GM19099 (cell line): ENCODE results near the gene NINJ1.

ENCODE experiments used
- POLR2A ChIP-seq: IDR thresholded peaks from 3 replicates; pipeline ENCODE4 v1.6.1; 2011; ENCODE audit warnings: low read depth; ENCODE audit not compliant: insufficient read length; ENCODE audit errors: extremely low read depth

NINJ1 gene

DNA sequence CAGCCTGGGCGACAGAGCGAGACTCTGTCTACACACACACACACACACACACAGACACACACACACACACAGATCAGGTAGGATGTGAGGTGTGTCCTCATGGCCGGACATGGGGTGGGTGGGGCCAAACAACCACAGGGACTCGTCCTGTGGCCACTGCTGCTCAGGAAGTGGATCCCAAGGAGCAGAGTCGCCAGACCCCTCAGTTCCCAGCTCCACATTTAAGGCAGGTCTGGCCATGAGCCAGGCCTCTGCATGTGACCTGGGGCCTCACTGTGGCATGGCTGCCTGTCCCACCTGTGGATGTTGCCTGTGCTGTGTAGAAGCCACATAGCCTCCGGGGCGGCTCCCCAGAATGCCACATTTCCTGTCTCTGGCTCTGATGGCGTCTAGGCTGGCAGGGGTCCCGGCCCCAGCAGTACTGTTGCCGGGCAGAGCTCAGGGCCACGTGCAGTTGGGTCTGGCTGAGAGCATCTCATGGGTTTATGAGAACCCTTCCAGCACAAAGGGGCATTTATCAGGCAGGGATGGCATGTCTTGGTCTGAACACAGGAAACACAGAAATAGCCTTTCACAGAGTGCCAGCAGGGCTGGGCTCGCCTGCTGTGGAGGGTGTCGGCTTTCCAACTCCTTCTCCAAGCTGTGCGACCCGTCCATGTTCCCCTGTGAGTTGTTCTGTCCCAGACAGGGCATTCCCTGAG, 9.9 kb upstream of the NINJ1 start:
- TF ChIP-seq POLR2A: no peak

DNA sequence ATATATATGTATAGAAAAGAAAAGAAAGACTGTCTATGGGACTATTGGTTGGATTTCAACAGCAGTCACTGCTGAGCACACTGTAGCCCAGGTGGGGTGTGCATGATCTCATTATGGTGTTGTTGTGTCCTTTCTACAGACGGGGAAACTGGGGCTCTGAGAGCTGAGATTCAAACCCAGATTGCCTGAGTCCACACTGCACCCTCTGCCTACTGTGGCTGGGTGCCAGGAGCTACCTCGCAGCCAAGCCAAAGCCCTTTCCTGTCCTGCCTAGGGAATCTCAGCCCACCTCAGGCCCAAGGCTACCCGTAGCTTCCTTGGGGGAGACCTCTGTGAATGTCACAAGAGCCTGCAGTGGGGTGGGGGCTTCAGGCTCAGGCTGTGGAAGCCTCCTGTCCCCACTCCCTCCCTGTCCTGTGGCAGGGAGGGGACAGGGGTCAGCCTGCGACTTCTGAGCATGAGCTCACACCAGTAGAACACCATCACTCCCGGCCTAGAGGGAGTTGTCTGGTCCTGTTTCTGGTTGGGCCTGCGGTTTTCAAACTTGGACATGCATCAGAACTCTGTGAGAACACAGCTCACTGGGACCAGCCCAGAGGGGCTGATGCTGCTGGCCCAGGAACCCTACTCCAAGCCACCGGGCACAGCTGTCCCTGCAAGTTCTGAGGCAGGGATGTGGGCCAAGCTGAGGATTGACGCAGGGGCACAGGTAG, 7.9 kb upstream of the NINJ1 start:
- TF ChIP-seq POLR2A: no peak

DNA sequence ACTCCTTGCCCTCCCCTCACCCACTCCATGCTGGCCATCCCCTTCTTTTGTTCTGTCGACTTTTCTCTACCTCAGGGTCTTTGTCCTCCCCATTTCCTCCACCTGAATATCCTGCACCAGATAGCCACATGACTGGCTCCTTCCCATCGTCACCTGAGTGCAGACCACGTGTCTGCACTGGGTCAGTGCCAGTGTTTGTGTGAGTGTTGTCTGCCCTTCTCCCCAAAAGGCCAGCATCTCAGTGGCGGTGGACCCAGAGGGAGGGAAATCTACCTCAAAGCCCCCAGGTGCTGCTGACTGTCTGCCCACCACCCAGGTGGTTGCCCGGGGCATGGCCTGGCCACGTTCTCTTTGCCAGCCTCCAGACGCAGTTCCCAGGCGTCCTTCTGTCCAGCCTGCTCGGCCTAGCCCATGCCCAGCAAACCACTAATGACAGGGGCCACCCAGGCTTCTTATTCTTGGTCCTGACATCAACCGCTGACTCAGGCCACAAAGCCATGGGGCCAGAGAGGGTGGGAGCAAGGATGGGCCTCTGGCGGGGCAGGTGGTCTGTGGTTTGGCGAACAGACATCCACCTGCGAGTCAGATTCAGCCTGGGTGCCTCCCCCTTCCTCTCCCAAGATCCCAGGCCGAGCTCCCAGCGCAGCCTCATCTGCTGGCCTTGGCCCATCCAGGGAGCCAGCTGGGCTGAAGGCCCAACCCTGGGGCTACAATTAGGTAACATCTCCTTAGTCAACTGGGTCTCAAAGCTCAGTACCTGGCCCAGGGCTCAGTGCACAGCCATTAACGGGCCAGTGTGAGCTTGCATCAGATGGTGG, 5.5 kb upstream of the NINJ1 start:
- TF ChIP-seq POLR2A: no peak

DNA sequence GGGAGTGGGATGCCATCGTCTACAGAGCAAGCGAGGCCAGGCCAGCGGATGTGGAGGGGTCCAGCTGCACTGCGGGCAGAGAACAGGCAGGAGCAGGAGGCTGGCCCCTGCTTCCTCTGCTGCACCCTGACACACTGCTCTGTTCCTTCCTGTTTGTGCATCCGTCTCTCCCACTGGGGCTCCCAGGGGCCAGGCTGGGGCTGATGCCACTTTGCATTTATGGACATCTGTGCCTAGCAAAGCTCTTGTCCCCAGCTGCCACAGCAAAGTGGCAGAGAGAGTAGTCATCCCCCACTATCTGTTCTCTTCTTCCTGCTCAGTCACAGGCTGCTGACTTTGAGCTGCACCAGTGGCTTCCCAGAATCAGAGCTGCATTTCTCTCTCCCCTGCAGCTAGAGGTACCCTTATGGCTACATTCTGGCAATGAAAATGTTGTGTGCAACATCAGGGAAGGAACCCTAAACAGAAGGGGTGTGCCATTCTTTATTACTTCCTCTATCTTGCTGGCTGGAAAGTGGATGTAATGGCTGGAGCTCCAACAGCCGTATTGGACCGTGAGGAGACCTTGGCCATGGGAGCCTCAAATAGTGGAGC, 4.2 kb upstream of the NINJ1 start:
- no peak for TF ChIP-seq POLR2A

DNA sequence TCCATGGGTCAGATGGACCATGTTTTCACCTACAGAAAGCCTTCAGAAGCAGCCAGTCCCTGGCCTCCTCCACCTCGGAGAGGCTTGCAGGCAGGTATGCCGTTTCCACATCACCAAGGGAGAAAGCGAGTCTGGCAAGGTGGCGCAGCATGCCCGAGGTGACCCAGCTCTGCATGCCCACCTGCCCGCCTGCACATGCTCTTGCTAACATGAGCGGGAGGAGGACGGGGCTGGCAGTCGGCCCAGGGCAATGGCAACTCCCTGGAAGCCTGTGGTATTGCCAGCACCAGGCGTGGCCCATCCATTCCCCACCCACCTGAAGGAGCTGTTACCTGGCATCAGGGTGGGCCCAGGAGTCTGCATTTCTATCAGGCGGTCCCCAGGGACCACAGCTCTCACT, 3.3 kb upstream of the NINJ1 start:
- no peak for TF ChIP-seq POLR2A

DNA sequence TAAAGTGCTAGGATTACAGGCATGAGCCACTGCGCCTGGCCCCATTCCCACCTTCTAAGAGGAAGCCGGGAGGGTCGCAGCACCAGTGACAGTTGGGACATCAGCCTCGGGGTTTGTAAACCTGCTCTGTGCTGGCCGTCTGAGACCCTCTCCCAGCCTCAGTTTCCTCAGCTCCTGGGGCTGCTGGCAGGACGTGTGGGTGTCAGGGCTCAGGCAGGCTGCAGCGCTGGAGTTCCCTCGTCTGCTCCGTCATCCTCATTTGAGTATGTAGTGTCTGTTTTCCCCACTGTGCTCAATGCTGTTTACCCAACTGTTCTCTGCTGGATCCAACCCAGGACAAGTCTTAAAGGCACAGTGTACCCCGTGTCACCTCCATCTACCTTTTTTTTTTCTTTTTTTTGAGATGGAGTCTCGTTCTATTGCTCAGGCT, 2.0 kb upstream of the NINJ1 start:
- TF ChIP-seq POLR2A: no peak

DNA sequence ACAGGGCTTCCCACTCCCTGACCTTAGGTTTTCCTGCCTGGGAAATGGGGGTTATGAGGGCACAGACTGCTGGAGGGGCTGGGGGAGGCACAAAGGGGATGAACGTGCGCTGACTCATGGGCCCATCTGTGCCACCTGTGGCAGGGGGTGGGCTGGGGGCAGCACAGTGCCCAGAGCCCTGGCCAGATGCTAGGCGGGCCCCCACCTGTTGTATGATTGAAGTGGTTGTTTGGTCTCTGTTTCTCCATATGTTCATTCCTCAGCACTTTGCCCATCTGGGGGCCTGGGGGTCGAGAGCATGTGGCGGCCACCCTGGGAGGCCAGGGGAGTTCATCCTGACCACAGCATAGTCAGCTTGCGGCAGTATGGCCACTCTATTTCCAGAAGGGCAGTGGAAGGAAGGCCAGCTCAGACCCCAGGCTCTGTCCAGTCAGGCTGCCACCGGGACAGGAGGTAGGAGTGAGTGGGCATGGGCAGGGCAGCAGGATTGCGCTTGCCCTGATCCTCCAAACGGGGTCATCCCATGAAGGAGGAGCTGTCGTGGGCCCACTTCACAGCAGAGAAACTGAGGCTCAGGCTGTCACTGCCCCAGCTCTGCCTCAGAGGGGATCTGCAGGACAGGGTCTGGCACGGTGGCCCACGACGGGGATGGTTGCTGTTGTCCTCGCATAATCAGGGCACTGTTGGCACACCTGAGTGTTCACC, 841 bp upstream of the NINJ1 start:
- TF ChIP-seq POLR2A: no peak

DNA sequence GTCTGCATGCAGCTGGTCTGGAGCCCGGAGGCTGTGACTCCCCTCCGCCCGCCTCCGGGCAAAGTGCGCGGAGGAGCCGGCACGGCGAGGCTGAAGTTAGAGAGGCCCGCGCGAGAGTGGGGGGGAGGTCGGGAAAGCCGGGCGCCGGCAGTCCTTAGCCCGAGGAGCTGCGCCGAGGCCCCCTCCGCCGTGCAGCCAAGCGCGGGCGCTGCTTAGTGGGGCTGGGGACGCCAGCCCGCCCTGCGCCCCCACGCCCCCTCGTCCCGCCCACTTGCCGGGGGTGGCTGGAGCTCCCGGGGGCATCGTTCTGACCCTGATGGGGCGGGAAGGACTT, 403 bp downstream of the NINJ1 start:
- TF ChIP-seq POLR2A: no peak

DNA sequence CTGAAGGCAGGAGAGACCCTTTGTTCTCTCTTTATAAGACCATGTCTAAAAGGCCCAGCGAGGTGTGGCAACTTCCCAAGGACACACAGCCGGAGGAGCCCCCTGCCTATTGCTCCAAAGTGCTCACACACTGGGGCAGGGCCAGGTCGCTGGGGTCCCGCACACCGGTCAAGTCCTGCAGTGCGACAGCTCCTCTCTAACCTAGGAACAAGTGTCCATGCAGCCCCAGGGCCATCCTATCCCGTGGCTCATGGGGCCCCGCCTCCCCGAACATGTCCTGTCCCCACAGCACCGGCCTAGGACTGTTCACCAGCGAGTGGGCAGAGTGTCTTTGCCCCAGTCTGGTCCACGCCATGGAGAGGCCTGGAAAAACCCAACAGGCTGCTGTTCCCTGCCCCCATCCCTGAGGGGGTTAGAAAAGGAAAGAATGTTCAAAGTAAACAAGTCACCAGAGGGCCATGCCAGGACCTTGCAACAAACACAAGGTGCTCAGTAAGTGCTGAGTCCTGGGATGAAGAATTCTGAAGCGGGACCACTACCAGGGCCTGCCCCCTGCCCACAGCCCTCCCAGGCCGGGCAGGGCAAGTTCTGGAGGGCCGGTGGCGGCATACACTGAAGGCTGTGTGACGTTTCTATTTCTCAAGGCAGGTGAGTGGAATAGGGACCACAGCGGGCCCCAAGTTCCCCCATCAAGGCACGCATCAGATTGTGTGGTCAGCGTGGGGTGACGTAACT, 938 bp downstream of the NINJ1 start:
- no peak for TF ChIP-seq POLR2A

DNA sequence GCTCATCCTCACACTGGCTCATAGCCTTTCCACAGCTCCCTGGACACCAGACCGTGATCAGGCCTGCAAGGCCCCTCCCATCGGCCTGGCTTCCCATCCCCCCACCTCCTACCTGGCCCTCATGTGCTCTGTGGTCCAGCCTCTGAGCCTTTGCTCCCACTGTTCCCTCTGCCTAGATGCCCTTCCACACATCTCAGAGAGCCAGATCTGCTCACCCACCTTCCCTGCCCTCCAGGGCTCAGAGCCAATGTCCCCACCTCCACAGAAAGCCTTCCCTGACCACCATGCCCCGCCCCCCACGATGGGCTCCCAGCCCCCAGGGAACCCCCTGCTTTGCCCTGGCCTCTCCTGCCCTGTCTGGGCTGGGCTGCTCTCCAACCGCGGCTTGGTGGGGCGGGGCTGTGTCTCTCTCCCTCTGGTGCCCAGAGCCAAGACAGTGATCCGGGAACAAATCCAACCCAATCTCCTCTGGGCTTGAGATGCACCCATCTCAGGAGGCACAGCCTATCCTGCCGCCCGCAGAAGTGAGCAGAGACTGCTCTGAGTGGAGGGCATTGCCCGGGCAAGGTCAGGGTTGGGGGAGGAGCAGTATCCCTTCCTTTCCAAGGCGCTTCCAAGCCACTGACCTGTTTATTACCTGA, 1.6 kb downstream of the NINJ1 start:
- no peak for TF ChIP-seq POLR2A

DNA sequence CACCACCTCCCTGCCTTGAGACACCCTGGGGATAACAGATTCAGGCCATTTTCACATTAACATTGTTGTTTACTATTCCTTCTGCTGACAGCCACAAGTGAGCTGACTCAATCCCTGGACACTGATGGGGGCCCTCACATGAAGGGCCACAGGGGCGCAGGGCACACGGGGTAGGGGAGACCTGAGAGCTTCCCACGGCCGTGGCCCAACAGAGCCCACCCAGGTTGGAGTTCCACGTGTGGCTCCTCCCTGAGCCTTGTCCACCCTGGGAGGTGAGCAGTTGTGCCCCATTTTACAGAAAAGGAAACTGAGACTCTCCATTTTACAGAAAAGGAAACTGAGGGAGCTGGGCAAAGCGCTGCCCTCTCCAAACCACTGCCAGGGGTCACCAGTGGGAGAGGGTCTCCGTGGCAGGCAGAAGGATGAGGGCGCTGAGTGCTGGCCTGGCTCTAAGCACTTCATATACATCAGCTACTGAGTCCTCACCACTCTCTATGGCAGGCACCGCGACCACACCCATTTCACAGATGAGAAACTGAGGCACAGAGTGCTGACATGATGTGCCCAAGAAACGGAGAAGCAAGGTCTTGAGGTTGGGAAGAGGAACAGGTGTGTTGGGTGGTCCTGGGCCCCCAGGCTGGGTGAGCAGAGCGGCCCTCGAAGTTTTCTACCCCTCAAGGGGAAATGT, 2.3 kb downstream of the NINJ1 start:
- TF ChIP-seq POLR2A: no peak

DNA sequence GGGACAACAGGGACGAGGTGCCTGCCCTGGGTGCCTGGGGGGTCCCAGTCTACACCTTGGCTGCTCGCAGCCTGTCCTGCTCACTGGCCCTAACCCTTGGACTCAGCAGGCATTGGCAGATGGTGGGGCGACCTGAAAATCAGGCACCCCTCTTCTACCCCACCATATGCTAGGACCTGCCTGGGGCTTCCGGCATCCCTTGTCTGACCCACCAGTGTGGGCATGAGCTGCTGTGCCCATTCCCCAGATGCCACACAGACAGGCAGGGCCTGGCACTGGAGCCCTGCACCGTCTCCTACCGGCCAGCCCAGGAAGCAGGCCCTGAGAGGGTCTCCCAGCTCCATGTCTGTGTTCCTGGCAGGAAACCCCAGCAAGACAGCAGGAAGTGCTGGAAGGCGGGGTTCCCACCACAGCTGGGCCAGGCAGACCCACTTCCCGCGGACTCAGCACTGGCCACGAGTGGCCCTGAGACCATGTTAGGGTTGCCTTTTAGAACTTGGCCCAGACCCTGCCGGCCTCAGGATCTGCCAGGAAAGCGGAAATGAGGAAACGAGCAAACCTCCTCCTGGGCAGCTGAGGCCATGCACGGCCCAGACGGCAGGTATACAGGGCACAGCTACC, 3.1 kb downstream of the NINJ1 start:
- no peak for TF ChIP-seq POLR2A
